WERI-Rb-1 (cell line): ENCODE data around the gene GAB2.

ENCODE experiments used
- DNase-seq: peaks from one replicate; pipeline ENCODE4 v3.0.0-alpha.2; 2020
- H3K27ac ChIP-seq: fragments of 250-450 bp; sonication (Bioruptor Pico); 2 replicates; pipeline ENCODE4 v1.5.1; 2020; ENCODE audit warnings: mild to moderate bottlenecking, moderate library complexity
- H3K27me3 ChIP-seq: fragments of 250-450 bp; sonication (Bioruptor Pico); 2 replicates; pipeline ENCODE4 v1.5.1; 2021; ENCODE audit warnings: mild to moderate bottlenecking, low read depth, moderate library complexity; ENCODE audit not compliant: insufficient read depth, severe bottlenecking
- H3K36me3 ChIP-seq: fragments of 250-450 bp; sonication (Bioruptor Pico); 2 replicates; pipeline ENCODE4 v1.5.1; 2020; ENCODE audit warnings: mild to moderate bottlenecking, moderate library complexity
- H3K4me3 ChIP-seq: 2 replicates; pipeline ENCODE4 v1.5.1; 2011; ENCODE audit warnings: low read depth, mild to moderate bottlenecking, control low read depth, low read length
- H3K9me3 ChIP-seq: fragments of 250-450 bp; sonication (Bioruptor Pico); 2 replicates; pipeline ENCODE4 v1.5.1; 2021; ENCODE audit warnings: mild to moderate bottlenecking, moderate library complexity; ENCODE audit not compliant: severe bottlenecking
- CTCF ChIP-seq: IDR thresholded peaks from 2 replicates; pipeline ENCODE4 v1.5.1; 2011; ENCODE audit warnings: low read depth, mild to moderate bottlenecking, control low read depth, inconsistent platforms, low read length

Gene GAB2

GRCh38 chr11:78350091-78350645, 67.5 kb downstream of the GAB2 start:
- Histone ChIP-seq H3K27ac (no peak overlapping the region), H3K9me3 (no peaks in the 10 kb centered on the region), H3K27me3 (no peaks in the 10 kb centered on the region), H3K4me3 (no peak overlapping the region), H3K36me3 (no peaks in the 10 kb centered on the region)
- no peak for TF ChIP-seq CTCF
- DNase-seq, result peak; percentile 35

GRCh38 chr11:78349624-78350023, 68.0 kb downstream of the GAB2 start:
- H3K36me3 ChIP-seq, result no peaks in the 10 kb centered on the region
- no peaks in the 10 kb centered on the region for H3K9me3 ChIP-seq
- TF ChIP-seq CTCF, result no peak
- DNase-seq, result no peak
- H3K4me3 ChIP-seq, result no peak overlapping the region
- H3K27ac ChIP-seq, result no peak overlapping the region
- H3K27me3 ChIP-seq, result no peaks in the 10 kb centered on the region

- Histone ChIP-seq H3K36me3 (no peaks in the 10 kb centered on the region), H3K27ac (no peak overlapping the region), H3K27me3 (no peaks in the 10 kb centered on the region), H3K9me3 (no peaks in the 10 kb centered on the region), H3K4me3 (no peak overlapping the region)
- no peak for TF ChIP-seq CTCF
- no peak for DNase-seq
These were observed 68.5 kb downstream of the GAB2 start for GRCh38 chr11:78349114-78349513.

- no peaks in the 10 kb centered on the region for H3K27me3 ChIP-seq
- H3K4me3 ChIP-seq, result no peak overlapping the region
- no peaks in the 10 kb centered on the region for H3K9me3 ChIP-seq
- H3K27ac ChIP-seq, result no peak overlapping the region
- no peaks in the 10 kb centered on the region for H3K36me3 ChIP-seq
- DNase-seq, result no peak
- no peak for TF ChIP-seq CTCF
These were observed 69.7 kb downstream of the GAB2 start for GRCh38 chr11:78347956-78348355.

- no peak for TF ChIP-seq CTCF
- DNase-seq, result no peak
- H3K9me3 ChIP-seq, result no peaks in the 10 kb centered on the region
- H3K27me3 ChIP-seq, result no peaks in the 10 kb centered on the region
- H3K36me3 ChIP-seq, result no peaks in the 10 kb centered on the region
- no peak overlapping the region for H3K27ac ChIP-seq
- no peak overlapping the region for H3K4me3 ChIP-seq
These were observed 70.8 kb downstream of the GAB2 start for GRCh38 chr11:78346799-78347198.

- no peak for DNase-seq
- no peaks in the 10 kb centered on the region for H3K27me3 ChIP-seq
- TF ChIP-seq CTCF, result no peak
- no peaks in the 10 kb centered on the region for H3K9me3 ChIP-seq
- H3K36me3 ChIP-seq, result no peaks in the 10 kb centered on the region
- no peak overlapping the region for H3K27ac ChIP-seq
- no peak overlapping the region for H3K4me3 ChIP-seq
These were observed 72.2 kb downstream of the GAB2 start for GRCh38 chr11:78345450-78345849.
